ENCODE data around the gene DCLK3.

The DCLK3 gene

GRCh38 chr3:36762918-36763849 is 1.2 kb downstream of the DCLK3 start:
- DNase-seq: no peak

- DNase-seq: no peak
Observed at GRCh38 chr3:36761779-36762178, 2.6 kb downstream of the DCLK3 start.

GRCh38 chr3:36756269-36756668 is 8.1 kb downstream of the DCLK3 start:
- no peak for DNase-seq

GRCh38 chr3:36751326-36751725 is 13.0 kb downstream of the DCLK3 start:
- no peak for DNase-seq

- no peak for DNase-seq
Observed at GRCh38 chr3:36750737-36751136, 13.6 kb downstream of the DCLK3 start.

- no peak for DNase-seq
Observed at GRCh38 chr3:36744763-36745162, 19.6 kb downstream of the DCLK3 start.

GRCh38 chr3:36743826-36744225 is 20.5 kb downstream of the DCLK3 start:
- no peak for DNase-seq

- DNase-seq: no peak
Observed at GRCh38 chr3:36741285-36741684, 23.1 kb downstream of the DCLK3 start.

GRCh38 chr3:36740787-36741186 is 23.6 kb downstream of the DCLK3 start:
- DNase-seq: no peak

- DNase-seq: no peak
Observed at GRCh38 chr3:36738702-36739101, 25.7 kb downstream of the DCLK3 start.

- DNase-seq: no peak
Observed at GRCh38 chr3:36736301-36736700, 28.1 kb downstream of the DCLK3 start.

- no peak for DNase-seq
Observed at GRCh38 chr3:36734742-36735141, 29.6 kb downstream of the DCLK3 start.

- DNase-seq: no peak
Observed at GRCh38 chr3:36733723-36734122, 30.6 kb downstream of the DCLK3 start.

- DNase-seq: no peak
Observed at GRCh38 chr3:36733162-36733696, 31.1 kb downstream of the DCLK3 start.

- no peak for DNase-seq
Observed at GRCh38 chr3:36730966-36731365, 33.4 kb downstream of the DCLK3 start.

- DNase-seq: no peak
Observed at GRCh38 chr3:36729204-36730056, 34.9 kb downstream of the DCLK3 start.

GRCh38 chr3:36714343-36715086 is 49.8 kb downstream of the DCLK3 start:
- DNase-seq: no peak

GRCh38 chr3:36713904-36714303 is 50.4 kb downstream of the DCLK3 start:
- DNase-seq: no peak

GRCh38 chr3:36710606-36711005 is 53.7 kb downstream of the DCLK3 start:
- DNase-seq: no peak

GRCh38 chr3:36709826-36710365 is 54.5 kb downstream of the DCLK3 start:
- no peak for DNase-seq

- no peak for DNase-seq
Observed at GRCh38 chr3:36709281-36709680, 55.1 kb downstream of the DCLK3 start.

GRCh38 chr3:36707623-36708409 is 56.5 kb downstream of the DCLK3 start:
- DNase-seq: no peak

Data from DMS79 (cell line).